Thyroid gland (tissue), 4 donors: ENCODE data around the gene SMYD2.

Experiments used
- POLR2A ChIP-seq, 2 donors: fragments of 450-650 bp; IDR thresholded peaks; one replicate each; pipeline ENCODE4 v1.6.1; 2017; ENCODE audit warnings: antibody characterized with exemption in 2 of 2, mild to moderate bottlenecking in 2 of 2, moderate library complexity in 1 of 2
- TF ChIP-seq, protein P1 (sequence below), 6 experiments: fragments of 200-600 bp in 3 of 6; fragments of 450-650 bp in 3 of 6; sonication (generic) in 3 of 6; IDR thresholded peaks; one replicate each; pipeline ENCODE4 v1.5.1; 2016 to 2019; ENCODE audit warnings: antibody characterized with exemption in 6 of 6, mild to moderate bottlenecking in 2 of 6, inconsistent platforms in 1 of 6, moderate library complexity in 1 of 6

DNA sequence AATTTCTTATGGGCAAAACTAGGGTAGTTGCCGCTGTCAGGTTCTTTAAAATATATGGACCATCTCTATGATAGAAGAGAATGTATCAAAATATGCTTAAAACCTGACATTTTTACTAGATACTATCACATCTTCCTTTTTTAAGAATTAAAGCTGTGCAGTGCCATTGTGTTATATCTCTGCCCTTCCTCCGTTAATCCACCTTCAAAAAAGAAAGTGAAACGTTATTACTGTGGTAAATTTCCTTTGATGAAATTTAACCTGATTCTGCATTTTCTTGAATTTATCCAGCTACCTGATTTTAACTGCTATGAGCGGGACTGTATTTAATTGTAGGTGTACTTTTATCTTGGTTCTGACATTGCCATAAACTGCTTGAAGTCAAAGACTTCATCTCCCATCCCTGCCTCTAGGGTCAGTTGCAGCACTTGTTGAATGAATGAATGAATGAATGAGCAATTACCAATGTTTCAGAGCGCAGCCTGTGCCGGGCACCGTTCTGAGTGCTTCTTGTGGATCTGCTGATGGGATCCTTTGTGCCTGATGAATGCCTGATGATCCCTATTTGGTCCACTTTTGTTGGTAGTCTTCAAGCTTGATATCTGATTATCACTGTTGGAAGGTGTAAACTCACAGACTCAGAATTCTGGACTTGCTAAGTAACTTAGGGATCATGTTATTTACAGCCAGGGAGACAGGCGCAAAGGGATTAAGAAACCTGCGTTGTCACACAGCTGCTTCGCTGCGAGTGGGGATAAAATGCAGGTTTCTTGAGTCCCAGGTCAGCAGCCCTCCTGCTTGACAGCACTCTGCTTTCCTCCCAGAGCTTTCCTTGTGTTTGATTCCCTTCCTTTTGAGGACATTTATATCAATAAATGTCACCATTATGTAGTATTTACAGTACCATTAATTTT is 30.1 kb downstream of the SMYD2 start:
- TF ChIP-seq, protein P1, sequence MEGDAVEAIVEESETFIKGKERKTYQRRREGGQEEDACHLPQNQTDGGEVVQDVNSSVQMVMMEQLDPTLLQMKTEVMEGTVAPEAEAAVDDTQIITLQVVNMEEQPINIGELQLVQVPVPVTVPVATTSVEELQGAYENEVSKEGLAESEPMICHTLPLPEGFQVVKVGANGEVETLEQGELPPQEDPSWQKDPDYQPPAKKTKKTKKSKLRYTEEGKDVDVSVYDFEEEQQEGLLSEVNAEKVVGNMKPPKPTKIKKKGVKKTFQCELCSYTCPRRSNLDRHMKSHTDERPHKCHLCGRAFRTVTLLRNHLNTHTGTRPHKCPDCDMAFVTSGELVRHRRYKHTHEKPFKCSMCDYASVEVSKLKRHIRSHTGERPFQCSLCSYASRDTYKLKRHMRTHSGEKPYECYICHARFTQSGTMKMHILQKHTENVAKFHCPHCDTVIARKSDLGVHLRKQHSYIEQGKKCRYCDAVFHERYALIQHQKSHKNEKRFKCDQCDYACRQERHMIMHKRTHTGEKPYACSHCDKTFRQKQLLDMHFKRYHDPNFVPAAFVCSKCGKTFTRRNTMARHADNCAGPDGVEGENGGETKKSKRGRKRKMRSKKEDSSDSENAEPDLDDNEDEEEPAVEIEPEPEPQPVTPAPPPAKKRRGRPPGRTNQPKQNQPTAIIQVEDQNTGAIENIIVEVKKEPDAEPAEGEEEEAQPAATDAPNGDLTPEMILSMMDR (IDR thresholded peaks at IDR 0.05), result no peak
- no peak for TF ChIP-seq POLR2A (IDR thresholded peaks at IDR 0.05)
